ENCODE data around the gene DGKD.

Gene DGKD

GRCh38 chr2:233448575-233448974 lies 94.3 kb downstream of the DGKD start:
- no peak for DNase-seq

DNA sequence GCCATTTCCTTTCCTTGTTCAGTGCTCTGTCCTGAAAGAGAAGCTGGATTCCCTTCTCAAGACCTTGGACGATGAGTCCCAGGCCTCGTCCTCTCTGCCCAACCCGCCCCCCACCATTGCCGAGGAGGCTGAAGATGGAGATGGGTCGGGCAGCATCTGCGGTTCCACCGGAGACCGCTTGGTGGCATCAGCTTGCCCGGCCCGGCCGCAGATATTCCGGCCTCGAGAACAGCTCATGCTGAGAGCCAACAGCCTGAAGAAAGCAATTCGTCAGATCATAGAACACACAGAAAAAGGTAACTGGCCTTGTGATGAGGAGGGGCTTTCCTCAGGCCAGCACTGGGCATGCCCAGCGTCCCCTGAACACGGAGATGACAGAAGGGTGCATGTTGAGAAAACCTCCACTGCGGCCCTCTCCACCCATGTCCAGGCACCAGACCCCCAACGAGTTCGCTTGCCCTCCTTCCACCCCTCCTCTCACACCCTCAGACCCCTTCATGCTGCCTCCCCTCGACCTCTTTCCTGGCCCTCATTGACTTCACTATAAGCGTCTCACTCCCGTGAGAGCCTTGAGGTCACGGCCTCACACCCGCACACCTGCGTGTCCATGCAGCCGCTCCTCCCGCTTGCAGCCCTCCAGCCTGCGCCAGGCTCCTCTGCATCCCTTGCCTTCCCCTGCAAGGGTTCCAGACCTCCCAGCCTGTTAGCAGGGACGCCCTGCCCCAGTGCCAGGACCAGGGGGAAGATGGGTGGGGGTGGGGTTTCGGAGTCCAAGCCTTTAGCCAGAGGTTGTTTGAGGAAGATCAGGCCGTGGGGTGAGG lies 95.0 kb downstream of the DGKD start:
- DNase-seq, result no peak

GRCh38 chr2:233449921-233450863 lies 95.9 kb downstream of the DGKD start:
- peak in 1 of 2 donors; percentile 8 for DNase-seq

GRCh38 chr2:233450864-233451575 lies 96.7 kb downstream of the DGKD start:
- DNase-seq, result no peak

- no peak for DNase-seq
Measured at GRCh38 chr2:233451950-233452349, 97.7 kb downstream of the DGKD start.

GRCh38 chr2:233453111-233453915 lies 99.0 kb downstream of the DGKD start:
- DNase-seq, result no peak

DNA sequence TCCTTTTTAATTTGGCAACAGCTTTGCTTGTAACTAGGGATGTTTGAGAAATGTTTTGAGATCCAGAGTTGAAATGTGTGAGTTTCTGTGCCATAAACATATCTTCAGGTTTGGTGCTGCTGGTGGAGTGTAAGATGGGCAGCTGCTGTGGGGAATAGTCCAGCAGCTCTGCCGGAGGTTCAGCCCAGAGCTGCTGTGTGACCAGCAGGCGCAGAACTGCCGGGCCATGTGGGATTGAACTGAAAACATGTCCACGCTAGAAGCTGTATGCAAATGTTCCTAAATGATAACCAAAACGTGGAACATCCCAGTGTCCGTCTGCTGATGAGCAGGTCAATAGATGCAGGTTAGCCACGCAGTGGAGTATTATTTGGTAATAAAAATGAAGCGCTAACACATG lies 99.6 kb downstream of the DGKD start:
- DNase-seq, result no peak

DNA sequence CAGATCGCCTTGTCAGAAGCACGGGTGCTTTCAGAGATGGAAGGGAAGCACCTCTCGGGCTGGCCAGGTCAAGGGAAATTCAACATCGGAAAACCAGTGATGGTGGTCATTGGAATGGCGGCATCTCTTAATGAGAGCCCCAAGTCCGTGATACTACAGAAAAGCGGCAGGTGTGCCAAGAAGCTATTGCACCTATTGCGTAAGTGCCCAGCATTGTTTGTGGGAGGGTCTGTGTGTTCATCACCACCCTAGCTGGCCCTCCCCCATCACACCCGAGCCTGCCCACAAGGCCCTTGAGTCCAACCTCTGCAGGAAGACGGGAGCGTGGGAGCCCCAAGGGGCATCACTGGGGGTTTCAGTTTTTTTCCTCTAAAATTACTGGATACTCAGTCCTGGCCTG lies 100.7 kb downstream of the DGKD start:
- no peak for DNase-seq

- DNase-seq, result no peak
Measured at GRCh38 chr2:233455491-233455890, 101.2 kb downstream of the DGKD start.

DNA sequence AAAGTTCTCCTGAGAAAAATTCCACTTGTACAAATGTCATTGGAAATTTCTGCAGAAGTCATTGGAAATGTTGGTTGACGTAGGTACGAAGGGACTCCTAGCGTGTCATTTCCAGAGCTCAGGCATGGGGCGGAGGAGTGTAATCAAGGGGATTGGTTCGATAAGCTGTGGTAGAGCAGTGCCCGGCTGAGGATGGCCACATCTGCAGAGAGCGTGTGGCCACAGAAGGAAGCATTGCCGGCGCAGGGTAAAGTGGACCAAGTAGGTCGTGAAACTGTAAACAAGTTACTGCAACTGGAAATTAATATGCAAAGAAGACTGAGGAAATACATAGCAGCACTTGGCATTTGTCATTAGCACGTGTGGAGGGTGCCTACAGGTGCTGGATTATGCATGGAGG lies 101.8 kb downstream of the DGKD start:
- no peak for DNase-seq

GRCh38 chr2:233456934-233457333 lies 102.6 kb downstream of the DGKD start:
- DNase-seq, result no peak

GRCh38 chr2:233457356-233457755 lies 103.1 kb downstream of the DGKD start:
- DNase-seq, result no peak

GRCh38 chr2:233458031-233458610 lies 103.8 kb downstream of the DGKD start:
- DNase-seq, result no peak

- no peak for DNase-seq
Measured at GRCh38 chr2:233458826-233459225, 104.5 kb downstream of the DGKD start.

GRCh38 chr2:233459426-233459825 lies 105.1 kb downstream of the DGKD start:
- no peak for DNase-seq

GRCh38 chr2:233460726-233461441 lies 106.6 kb downstream of the DGKD start:
- DNase-seq, result no peak

DNA sequence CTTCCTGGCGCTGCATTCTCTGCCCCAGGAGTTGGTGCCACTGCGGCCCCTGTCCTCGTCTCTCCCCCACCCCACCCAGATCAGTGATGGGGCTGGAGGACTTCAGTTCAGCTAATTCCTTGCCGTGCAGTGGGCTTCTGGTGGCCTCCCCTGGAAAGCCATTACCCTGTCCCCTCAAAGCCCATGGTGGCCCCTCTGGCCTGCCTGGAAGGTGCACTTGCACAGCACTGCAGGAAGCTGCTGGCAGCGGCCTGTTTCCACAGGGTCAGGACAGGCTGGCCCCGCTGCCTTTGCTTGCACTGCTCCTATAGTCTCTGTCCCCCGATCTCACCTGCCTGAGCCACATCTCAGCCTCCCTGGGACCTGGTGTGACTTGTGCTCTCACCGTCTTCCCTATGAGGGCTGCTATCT lies 107.2 kb downstream of the DGKD start:
- DNase-seq, result no peak

DNA sequence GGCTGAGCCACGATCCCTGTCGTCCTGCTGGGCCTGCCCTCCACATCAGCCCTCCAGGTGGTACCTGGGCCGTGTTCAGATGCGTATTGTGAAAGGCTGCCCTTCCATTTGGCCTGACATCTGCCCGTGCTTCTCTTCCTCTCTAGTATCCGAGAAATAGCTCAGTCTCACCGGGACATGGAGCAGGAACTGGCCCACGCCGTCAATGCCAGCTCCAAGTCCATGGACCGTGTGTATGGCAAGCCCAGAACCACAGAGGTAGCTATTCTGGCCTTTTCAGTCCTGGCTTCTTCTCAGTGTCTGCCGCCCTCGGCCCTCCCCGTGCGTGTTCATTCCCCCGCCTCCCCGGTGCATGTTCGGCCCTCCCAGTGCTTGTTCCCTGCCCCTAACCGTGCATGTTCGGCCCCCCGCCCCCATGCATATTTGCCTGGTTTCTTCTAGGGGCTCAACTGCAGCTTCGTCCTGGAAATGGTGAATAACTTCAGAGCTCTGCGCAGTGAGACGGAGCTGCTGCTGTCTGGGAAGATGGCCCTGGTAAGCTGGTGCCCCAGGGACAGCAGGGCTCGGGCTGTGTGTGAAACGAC lies 108.0 kb downstream of the DGKD start:
- DNase-seq, result no peak

GRCh38 chr2:233462826-233463470 lies 108.7 kb downstream of the DGKD start:
- no peak for DNase-seq

DNA sequence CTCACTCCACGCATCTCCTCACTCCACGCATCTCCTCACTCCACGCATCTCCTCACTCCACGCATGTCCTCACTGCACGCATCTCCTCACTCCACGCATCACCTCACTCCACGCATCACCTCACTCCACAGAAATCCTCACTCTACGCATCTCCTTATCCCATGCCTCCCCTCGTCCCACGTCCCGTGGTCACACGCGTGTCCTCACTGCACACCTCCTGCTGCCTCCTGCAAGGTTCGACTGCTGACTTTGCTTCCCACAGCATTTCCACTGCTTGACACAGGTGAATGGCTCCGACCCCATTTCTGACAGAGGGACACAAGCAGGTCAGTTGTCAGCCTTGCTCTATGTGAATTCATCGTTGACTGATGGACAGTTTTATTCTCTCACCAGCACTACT lies 109.3 kb downstream of the DGKD start:
- no peak for DNase-seq
